GM19395 (cell line): ENCODE results near the gene LAMB4.

Experiments
- ATAC-seq: cut with Tn5 transposase; IDR thresholded peaks from one replicate; pipeline ENCODE4 v1.9.1; 2021; ENCODE audit warnings: mild to moderate bottlenecking, moderate library complexity; ENCODE audit not compliant: unreplicated experiment

LAMB4 gene

DNA sequence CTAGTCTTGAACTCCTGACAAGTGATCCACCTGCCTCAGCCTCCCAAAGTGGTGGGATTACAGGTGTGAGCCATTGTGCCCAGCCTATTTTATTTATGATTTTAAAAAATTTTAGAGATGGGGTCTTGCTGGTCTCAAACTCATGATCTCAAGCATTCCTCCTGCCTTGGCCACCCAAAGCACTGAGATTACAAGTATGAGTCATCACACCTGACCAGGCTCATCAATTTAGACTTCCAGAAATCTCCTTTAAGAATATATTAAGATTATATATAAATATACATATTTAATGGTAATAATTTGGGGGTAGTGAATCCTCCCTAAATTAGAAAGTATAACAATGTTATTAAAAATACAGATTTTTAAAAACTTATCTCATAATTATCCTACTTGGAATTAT is 156.3 kb downstream of the LAMB4 start:
- ATAC-seq = no peak
